Endothelial cell of umbilical vein (primary cell): ENCODE data around the gene MMP11.

Experiments used
- POLR2A ChIP-seq: IDR thresholded peaks from 2 replicates; pipeline ENCODE4 v1.6.1; 2012; ENCODE audit warnings: low read depth, mild to moderate bottlenecking, control low read depth, low read length
- TF ChIP-seq, protein P1 (sequence below), 2 donors: IDR thresholded peaks; 1 replicate in 1 of 2; 2 replicates in 1 of 2; pipeline ENCODE4 v1.5.1; 2011; ENCODE audit warnings: low read length in 2 of 2, mild to moderate bottlenecking in 2 of 2, moderate library complexity in 2 of 2, control low read depth in 1 of 2, inconsistent platforms in 1 of 2, low read depth in 1 of 2; ENCODE audit not compliant: insufficient read depth in 1 of 2; ENCODE audit errors: extremely low read depth in 1 of 2

DNA sequence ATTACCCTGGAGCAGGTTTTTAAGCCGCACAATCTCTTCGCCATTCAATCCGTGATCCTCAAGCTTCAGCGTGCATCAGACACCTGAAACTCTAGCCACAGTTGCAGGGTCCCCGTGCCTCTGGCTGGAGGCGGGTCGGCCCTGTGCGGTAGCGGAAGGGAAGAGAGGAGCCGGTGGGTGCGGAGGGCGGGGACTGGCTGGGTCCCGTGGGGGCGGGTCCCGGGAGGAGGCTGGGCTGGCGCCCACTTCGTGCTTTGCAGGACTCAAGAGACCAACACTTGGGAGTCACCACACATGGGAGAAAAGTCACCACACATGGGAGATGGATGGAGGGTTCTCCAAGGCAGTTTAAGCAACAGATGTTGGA, 9.1 kb upstream of the MMP11 start:
- TF ChIP-seq, protein P1, sequence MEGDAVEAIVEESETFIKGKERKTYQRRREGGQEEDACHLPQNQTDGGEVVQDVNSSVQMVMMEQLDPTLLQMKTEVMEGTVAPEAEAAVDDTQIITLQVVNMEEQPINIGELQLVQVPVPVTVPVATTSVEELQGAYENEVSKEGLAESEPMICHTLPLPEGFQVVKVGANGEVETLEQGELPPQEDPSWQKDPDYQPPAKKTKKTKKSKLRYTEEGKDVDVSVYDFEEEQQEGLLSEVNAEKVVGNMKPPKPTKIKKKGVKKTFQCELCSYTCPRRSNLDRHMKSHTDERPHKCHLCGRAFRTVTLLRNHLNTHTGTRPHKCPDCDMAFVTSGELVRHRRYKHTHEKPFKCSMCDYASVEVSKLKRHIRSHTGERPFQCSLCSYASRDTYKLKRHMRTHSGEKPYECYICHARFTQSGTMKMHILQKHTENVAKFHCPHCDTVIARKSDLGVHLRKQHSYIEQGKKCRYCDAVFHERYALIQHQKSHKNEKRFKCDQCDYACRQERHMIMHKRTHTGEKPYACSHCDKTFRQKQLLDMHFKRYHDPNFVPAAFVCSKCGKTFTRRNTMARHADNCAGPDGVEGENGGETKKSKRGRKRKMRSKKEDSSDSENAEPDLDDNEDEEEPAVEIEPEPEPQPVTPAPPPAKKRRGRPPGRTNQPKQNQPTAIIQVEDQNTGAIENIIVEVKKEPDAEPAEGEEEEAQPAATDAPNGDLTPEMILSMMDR (IDR thresholded peaks at IDR 0.05; ENCODE audit: extremely low read depth in 1 of 2, insufficient read depth in 1 of 2, low read depth in 1 of 2, low read length in 2 of 2): no peak
- TF ChIP-seq POLR2A: no peak
